HG03025 (cell line): ENCODE results near the gene ADAMTS13.
"Not testable (repeated sequence)": the region's sequence is repeated elsewhere in the genome, so short reads cannot be mapped to it uniquely, and the experiment has no call there.

Experiments used
- ATAC-seq: cut with Tn5 transposase; IDR thresholded peaks from one replicate; pipeline ENCODE4 v1.9.1; 2021; ENCODE audit warnings: mild to moderate bottlenecking, moderate library complexity; ENCODE audit not compliant: unreplicated experiment, low FRiP score

Gene ADAMTS13

GRCh38 chr9:133391449-133391848, 30.7 kb upstream of the ADAMTS13 start:
- not testable (repeated sequence) for ATAC-seq

- ATAC-seq: not testable (repeated sequence)
Observed at GRCh38 chr9:133392308-133392707, 29.9 kb upstream of the ADAMTS13 start.

GRCh38 chr9:133393399-133393798, 28.8 kb upstream of the ADAMTS13 start:
- ATAC-seq: no peak

GRCh38 chr9:133394687-133395271, 27.4 kb upstream of the ADAMTS13 start:
- no peak for ATAC-seq

GRCh38 chr9:133396952-133397351, 25.2 kb upstream of the ADAMTS13 start:
- ATAC-seq: no peak

- no peak for ATAC-seq
Observed at GRCh38 chr9:133397370-133397769, 24.8 kb upstream of the ADAMTS13 start.

GRCh38 chr9:133397895-133398294, 24.3 kb upstream of the ADAMTS13 start:
- ATAC-seq: no peak

GRCh38 chr9:133400292-133400691, 21.9 kb upstream of the ADAMTS13 start:
- ATAC-seq: no peak

GRCh38 chr9:133401588-133401987, 20.6 kb upstream of the ADAMTS13 start:
- ATAC-seq: no peak

GRCh38 chr9:133402689-133403088, 19.5 kb upstream of the ADAMTS13 start:
- no peak for ATAC-seq

GRCh38 chr9:133403766-133404453, 18.3 kb upstream of the ADAMTS13 start:
- no peak for ATAC-seq

- no peak for ATAC-seq
Observed at GRCh38 chr9:133404454-133405002, 17.6 kb upstream of the ADAMTS13 start.

- no peak for ATAC-seq
Observed at GRCh38 chr9:133405508-133406438, 16.4 kb upstream of the ADAMTS13 start.

GRCh38 chr9:133406480-133407307, 15.5 kb upstream of the ADAMTS13 start:
- no peak for ATAC-seq

- no peak for ATAC-seq
Observed at GRCh38 chr9:133408042-133408441, 14.1 kb upstream of the ADAMTS13 start.

GRCh38 chr9:133415170-133415569, 7.0 kb upstream of the ADAMTS13 start:
- no peak for ATAC-seq

- peak; percentile 54 for ATAC-seq
Observed at GRCh38 chr9:133417541-133418461, 4.4 kb upstream of the ADAMTS13 start, which contains the start of gene REXO4. Gene REXO4, minus strand, starts transcription at chr9:133418010. Its CDS starts 166 bp downstream, at chr9:133417844.

GRCh38 chr9:133419005-133419404, 3.2 kb upstream of the ADAMTS13 start:
- no peak for ATAC-seq

- ATAC-seq: no peak
Observed at GRCh38 chr9:133420392-133420827, 1.8 kb upstream of the ADAMTS13 start.
